GM21381 (cell line): Measurements from ENCODE around the gene NEMP1.

Experiments used
- ATAC-seq: cut with Tn5 transposase; IDR thresholded peaks from one replicate; pipeline ENCODE4 v1.9.1; 2021; ENCODE audit warnings: mild to moderate bottlenecking, moderate library complexity; ENCODE audit not compliant: unreplicated experiment

Gene NEMP1

DNA sequence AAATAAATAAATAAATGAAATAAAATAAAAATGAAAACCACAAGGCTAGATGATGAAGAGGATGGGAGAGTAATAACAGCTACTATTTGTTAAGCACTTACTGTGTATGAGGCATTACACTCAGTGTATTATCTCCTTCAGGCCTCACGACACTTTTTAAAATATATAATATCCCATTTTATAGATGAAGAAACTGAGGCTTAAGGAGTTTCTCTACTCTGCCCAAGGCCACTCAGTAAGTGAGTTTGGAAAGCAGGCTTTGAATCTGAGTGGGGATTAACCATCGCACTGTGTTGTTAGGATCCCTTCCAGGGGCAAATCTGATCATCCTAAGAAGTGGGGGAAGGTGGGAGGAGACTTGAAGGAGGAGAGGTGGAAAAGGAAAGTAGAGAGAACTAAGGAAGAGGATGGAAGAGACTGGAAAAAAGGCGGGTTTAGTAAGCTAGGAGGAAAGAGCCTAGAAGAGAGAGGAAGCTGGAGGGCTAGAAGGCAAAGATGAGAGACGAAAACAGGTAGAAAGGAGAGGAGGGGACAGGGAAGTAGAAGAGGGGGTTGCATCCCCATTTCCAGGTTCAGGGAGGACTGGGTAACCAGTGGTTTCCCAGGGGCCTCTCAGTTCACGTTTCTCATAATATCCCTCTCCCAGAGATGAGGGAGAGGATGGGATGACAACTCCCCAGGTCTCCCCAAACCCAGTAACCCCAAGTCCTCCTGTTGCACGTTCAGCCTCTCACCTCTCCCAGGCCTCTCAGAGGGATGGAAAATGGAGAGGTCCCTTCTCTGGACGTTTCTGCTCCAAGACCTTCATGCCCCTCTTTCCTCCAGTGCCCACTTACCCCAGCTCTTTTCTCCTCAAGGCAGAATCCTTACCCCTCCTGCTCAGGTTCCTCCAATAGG is 30.9 kb upstream of the NEMP1 start:
- ATAC-seq = no peak

- ATAC-seq = no peak
These were observed 29.0 kb upstream of the NEMP1 start for GRCh38 chr12:57107456-57108155.

- no peak for ATAC-seq
These were observed 27.6 kb upstream of the NEMP1 start for GRCh38 chr12:57106021-57106708.

DNA sequence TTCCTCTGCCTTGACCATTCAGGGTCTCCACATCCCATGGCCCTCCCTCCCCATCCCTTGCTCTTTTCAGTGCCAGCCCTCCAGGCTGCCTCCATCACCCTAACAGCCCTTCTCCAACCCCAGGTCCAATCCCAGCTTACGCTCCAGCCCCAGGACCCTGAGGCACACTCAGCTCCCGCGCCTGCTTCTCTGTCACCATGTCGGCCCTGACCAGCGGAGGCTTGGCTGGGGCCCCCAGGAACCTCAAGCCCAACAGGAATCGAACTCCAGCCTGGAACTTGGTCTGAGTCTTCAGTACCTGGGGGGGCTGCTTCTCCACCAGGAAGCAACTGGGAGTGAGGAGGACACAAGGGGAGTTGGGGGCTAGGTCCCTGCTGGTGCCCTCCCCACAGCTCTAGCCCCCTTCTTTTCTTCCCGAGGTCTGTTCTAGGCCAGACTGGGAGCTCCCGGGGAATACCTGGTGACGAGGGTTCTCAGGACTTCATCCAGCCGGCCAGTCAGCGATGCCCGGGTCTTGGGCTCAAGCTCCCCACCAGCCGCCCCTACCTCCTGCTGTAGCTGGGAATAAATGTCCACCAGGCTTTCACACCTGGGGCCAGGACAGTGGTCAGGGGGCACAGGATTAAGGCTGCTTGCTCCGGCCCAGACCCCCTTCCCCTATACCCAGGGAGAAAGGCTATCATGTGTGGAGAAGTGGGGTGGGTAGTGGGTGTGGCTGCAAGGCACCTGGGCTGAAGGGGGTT is 26.6 kb upstream of the NEMP1 start:
- no peak for ATAC-seq

GRCh38 chr12:57104292-57104910 is 25.8 kb upstream of the NEMP1 start:
- ATAC-seq = no peak

DNA sequence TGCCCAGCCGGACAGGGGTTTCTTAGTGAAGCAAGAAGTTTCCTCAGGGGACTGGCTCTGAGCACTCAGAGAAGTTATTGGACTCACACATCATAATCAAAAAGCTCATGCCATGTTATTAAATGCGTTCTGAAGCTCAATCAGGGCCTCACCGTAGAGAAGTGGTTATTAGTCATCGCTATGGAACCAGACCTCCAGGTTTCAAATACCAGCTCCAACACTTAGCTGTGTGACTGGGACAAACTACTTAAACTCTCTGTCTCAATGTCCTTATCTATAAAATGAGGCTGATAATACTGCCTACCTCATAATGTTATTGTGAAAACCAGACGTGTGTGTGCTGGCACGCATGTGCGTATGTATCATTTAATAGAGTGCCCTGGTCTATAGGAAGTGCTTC is 25.3 kb upstream of the NEMP1 start:
- ATAC-seq = no peak

DNA sequence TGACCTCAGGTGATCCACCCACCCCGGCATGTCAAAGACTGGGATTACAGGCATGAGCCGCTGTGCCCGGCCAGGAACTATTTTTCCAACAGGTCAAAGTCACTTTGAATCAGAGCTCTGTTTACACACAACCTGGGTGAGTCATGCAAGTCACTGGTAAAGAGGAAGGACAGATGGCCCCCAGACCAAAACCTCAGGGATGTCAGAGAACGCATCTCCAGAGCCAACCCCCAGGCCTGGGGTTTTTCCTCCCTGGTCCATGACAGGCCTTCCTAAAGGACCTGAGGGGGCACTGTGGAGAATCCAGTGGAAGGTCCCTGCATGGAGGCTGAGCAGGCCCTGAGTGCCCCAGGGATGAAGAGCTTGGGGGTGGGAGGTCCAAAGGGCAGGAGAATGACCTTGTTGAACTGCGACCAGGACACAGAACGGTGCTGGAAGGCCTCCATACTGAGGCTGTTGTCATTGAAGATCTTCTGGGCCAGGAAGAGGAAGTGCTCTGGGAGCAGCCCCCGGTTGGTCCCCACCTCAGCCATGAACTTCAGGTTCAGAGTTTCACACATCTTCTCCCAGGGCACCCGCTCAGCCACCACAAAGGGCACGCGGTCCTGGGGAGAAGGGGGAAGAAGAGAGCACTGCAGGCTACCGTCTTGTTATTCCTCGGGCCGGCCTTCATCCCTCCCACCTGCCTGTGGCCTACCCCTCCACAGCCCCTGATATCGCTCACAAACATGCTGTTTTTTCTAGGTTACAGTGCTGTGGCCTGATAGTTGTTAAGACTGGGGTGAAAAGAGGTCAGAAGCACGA is 23.5 kb upstream of the NEMP1 start:
- no peak for ATAC-seq

DNA sequence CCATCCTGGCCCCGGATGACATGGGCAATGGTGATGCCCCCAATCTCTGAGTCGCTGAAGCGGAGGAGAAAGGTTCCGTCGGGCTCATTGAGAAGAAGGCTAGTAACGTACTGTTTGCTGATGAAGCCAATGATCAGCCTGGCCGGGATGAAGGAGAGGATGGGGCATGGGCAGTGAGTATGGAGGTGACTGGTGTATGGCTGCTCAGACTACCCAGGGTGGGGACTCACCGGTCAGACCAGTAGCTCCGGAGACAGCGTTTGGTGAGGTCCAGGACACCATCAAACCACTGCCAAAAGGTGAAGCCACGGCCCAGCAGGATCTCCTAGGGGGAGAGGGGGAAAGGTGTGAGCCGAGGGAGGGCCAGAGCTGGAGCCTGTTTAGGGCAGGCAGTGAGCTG is 21.2 kb upstream of the NEMP1 start:
- ATAC-seq = no peak

DNA sequence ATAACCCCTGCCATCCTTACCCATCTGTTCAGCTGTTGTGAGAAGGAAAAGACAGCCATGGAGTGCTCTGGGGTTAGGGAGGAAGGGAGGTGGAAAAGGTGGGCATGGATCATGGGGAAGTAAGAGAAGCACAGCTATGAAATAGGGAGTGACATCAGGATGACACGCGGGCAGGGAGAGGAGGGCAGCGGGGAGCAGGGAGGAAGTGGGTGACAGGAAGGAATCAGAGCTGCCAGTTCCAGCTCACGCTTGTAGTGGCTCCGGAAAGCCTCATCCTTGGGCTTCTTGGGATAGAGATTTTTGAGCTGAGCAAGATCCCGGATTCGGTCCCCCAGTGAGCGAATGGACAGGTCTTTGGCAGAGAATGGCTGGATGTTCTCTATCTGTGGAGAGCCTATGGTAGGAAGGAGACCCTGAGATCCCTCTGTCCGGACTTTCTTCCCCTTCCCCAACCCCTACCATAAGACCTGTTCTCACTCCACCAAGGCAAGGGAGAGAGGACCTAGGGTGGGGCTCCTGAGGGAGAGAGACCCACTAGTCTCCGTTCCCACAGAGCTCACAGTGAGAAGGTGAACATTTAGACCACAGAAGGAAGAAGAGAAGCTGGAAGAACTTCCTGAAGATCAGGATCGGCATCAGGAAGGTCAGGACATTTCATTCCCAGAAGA is 20.6 kb upstream of the NEMP1 start:
- no peak for ATAC-seq

DNA sequence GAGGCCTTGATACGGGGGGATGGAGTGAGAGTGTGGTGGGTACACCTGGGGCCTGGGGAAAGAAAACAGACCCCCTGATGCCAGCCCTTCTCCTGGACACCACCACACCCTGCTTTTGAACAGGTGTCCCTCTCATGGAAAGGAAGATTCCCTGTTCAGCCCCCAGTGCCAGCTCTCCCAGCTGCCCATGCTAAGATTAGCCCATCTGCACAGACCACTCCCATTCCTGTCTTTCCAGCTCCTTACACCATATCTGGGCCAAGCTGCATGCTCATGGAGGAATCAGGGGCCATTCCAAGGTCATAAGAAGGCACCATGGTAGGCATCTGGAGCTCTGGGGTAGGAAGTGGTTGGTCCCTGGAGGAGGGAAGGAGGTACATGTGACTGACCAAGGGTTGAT is 20.0 kb upstream of the NEMP1 start:
- no peak for ATAC-seq

DNA sequence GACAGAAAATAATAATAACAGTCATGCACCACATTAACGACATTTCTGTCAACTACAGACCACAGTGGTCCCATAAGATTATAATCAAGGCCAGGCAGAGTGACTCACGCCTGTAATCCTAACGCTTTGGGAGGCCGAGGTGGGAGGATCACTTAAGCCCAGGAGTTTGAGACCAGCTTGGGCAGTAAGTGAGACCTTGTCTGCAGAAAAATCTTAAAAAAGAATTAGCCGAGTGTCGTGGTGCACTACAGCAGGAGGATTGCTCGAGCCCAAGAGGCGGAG is 18.9 kb upstream of the NEMP1 start:
- no peak for ATAC-seq

DNA sequence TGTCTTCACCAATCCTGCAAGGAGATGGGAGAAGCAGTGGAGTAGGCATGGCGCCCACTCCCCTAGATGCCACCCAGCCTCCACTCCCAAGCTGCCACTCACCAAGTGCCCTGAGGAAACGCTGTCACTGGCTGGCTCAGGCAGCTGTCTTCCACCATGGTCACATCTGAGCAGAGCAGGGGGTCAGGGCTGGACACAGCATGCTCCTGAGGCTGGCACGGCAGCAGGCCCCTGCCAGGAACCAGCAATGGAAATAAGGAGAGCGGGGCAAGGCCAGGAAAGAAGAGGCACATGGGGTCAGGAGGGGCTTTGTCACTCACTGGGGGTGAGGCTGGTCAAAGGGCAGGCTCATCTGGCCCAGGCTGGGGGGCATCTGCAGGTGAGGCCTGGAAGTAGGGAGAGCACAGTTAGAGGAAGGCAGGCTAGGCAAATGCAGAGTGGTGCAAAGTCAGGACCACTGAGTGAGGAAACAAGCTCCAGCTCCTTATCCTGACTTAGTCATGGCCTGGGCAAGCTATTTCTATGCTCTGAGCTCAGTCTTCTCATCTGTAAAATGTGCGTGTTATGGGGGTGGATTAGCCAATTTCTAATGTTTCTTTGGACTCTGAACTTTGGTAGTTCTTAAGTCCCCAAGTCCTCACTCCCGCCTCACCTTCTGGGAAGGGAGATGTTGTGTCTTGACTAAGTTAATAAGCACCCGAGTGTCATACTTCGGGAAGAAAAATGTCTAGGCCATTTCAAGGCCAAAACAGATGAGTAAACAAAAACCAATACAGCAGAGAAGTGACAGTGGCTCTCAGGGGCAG is 18.4 kb upstream of the NEMP1 start:
- ATAC-seq = no peak

DNA sequence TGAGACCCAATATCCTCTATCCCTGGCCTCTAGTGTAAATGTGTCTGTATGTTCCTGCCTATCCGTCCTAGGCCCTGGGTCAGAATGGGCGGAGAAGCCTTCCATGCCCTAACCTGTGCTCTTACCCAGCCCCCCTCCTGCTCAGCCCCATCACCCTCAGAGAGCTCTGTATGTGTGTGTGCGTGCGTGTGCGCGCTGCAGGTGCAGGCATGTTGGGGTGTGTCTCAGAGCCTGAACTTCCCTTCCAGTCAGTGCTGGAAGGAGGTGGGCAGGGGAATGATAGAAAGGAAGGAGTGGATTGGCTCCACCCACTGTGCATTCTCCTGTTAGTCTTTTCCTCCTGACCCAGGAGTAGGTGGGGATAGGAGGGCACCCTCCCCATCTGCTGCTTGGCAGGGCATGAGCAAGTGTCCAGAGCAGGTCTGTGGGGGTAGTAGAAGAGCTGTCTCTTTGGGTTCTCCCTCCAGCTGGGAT is 17.5 kb upstream of the NEMP1 start:
- no peak for ATAC-seq

DNA sequence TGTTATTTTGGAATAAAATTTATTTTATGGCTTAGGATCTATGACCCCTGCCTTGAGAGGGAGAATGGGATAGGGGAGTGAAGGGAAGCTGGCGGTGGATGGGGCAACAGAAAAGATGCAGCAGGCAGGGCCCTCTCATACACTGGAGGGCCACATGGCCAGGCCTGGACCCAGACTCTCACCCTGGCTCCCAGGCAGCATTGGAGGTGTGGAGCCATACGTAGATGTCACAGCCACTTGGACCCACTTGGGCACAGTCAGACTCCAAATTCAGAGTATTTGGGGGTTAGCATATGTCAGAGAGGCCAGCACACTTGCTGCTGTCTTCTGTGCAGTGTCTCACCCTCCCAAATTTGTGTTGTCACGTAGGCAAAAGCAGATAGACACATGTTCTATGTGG is 16.8 kb upstream of the NEMP1 start:
- ATAC-seq = no peak

GRCh38 chr12:57094208-57095160 is 15.9 kb upstream of the NEMP1 start:
- no peak for ATAC-seq

- ATAC-seq = no peak
These were observed 15.0 kb upstream of the NEMP1 start for GRCh38 chr12:57093415-57094207.
